Endothelial cell of umbilical vein (primary cell): Measurements from ENCODE around the gene SEC63. TPM values are rescaled to one million over a fixed set of nuclear protein-coding genes. Genes with fewer than 3 reads are reported as not detected.
"Not testable (repeated sequence)": the region's sequence is repeated elsewhere in the genome, so short reads cannot be mapped to it uniquely, and the experiment has no call there.

Experiments
- BruUV-seq: library from RNA; stranded (reverse); fragments of 400-500 nt; replicated peaks from 2 replicates; lab custom pipeline; 2021; lab: Mats Ljungman, UMichigan
- CTCF ChIA-PET: fragments of 300-600, 350-600 bp; sonication (Branson Sonifier 250); formaldehyde crosslinking; loops from one replicate; lab custom pipeline; 2021; ENCODE audit warnings: antibody characterized with exemption, inconsistent platforms; lab: Charles Lee
- POLR2A ChIA-PET: fragments of 300-600, 350-600 bp; sonication (Branson Sonifier 250); formaldehyde crosslinking; loops from one replicate; lab custom pipeline; 2021; ENCODE audit warnings: antibody characterized with exemption, inconsistent platforms; lab: Charles Lee
- DNase-seq: peaks from one replicate; pipeline ENCODE4 v3.0.0-alpha.2; 2011; ENCODE audit warnings: low read depth, low spot score
- FAIRE-seq: peaks from 2 replicates; lab custom pipeline; 2011; peaks lifted over from hg19 to GRCh38; lab: Jason Lieb, UNC
- H2AFZ ChIP-seq: 2 replicates; pipeline ENCODE4 v1.6.0; 2012; ENCODE audit warnings: low read depth, low read length, control low read depth, inconsistent platforms
- H3K27ac ChIP-seq: 2 replicates; pipeline ENCODE4 v1.5.1; 2011; ENCODE audit warnings: low read depth, mild to moderate bottlenecking, control low read depth, low read length, moderate library complexity; ENCODE audit not compliant: insufficient read depth
- H3K27me3 ChIP-seq, 2 experiments: 2 replicates each; pipeline versions ENCODE4 v1.6.0 to v1.6.1; 2011; ENCODE audit warnings: low read length in 2 of 2, mixed read lengths in 1 of 2; ENCODE audit not compliant: control insufficient read depth in 2 of 2, insufficient read depth in 2 of 2
- H3K36me3 ChIP-seq, 2 experiments: 2 replicates in 1 of 2; 3 replicates in 1 of 2; pipeline ENCODE4 v1.5.1; 2011; ENCODE audit warnings: low read length in 2 of 2, mild to moderate bottlenecking in 1 of 2, moderate library complexity in 1 of 2; ENCODE audit not compliant: control insufficient read depth in 2 of 2, insufficient read depth in 2 of 2; ENCODE audit errors: extremely low read depth in 1 of 2
- H3K4me1 ChIP-seq: 3 replicates; pipeline ENCODE4 v1.5.1; 2011; ENCODE audit warnings: mild to moderate bottlenecking, low read length; ENCODE audit not compliant: control insufficient read depth, insufficient read depth; ENCODE audit errors: extremely low read depth
- H3K4me2 ChIP-seq: 2 replicates; pipeline ENCODE4 v1.6.1; 2011; ENCODE audit warnings: low read length, control low read depth, mixed read lengths; ENCODE audit not compliant: insufficient read depth
- H3K4me3 ChIP-seq, 3 experiments: fragments of 200-600 bp in 1 of 3; sonication (generic), shearing (Covaris generic) in 1 of 3; replicated peaks in 1 of 3; 2 replicates each; pipeline ENCODE4 v1.5.1; 2011 to 2016; ENCODE audit warnings: control low read depth in 3 of 3, low read length in 3 of 3, mild to moderate bottlenecking in 2 of 3, inconsistent platforms in 1 of 3, low read depth in 1 of 3, moderate library complexity in 1 of 3; ENCODE audit not compliant: insufficient read depth in 1 of 3
- H3K79me2 ChIP-seq: 2 replicates; pipeline ENCODE4 v1.6.0; 2012; ENCODE audit warnings: low read length, inconsistent platforms; ENCODE audit not compliant: control insufficient read depth, insufficient read depth
- H3K9ac ChIP-seq: replicated peaks from 2 replicates; pipeline ENCODE3; 2011; ENCODE audit warnings: low read length, control low read depth; ENCODE audit not compliant: insufficient read depth; ENCODE audit errors: extremely low read depth
- H3K9me1 ChIP-seq: replicated peaks from 3 replicates; pipeline ENCODE4 v1.6.0; 2011; ENCODE audit warnings: mild to moderate bottlenecking, low read length; ENCODE audit not compliant: control insufficient read depth, insufficient read depth; ENCODE audit errors: extremely low read depth
- H3K9me3 ChIP-seq: replicated peaks from 2 replicates; pipeline ENCODE4 v1.5.1; 2012; ENCODE audit warnings: low read length, inconsistent platforms; ENCODE audit not compliant: control insufficient read depth, insufficient read depth
- H4K20me1 ChIP-seq: replicated peaks from 2 replicates; pipeline ENCODE3; 2011; ENCODE audit warnings: mild to moderate bottlenecking, low read length; ENCODE audit not compliant: control insufficient read depth, insufficient read depth; ENCODE audit errors: extremely low read depth
- CTCF ChIP-seq, 2 donors: IDR thresholded peaks; 1 replicate in 1 of 2; 2 replicates in 1 of 2; pipeline ENCODE4 v1.5.1; 2011; ENCODE audit warnings: low read length in 2 of 2, mild to moderate bottlenecking in 2 of 2, moderate library complexity in 2 of 2, control low read depth in 1 of 2, inconsistent platforms in 1 of 2, low read depth in 1 of 2; ENCODE audit not compliant: insufficient read depth in 1 of 2; ENCODE audit errors: extremely low read depth in 1 of 2
- EZH2 ChIP-seq: IDR thresholded peaks from 2 replicates; pipeline ENCODE4 v1.6.1; 2012; ENCODE audit warnings: borderline replicate concordance, low read depth, mild to moderate bottlenecking, moderate library complexity, low read length, inconsistent platforms; ENCODE audit not compliant: severe bottlenecking
- FOS ChIP-seq: IDR thresholded peaks from 2 replicates; pipeline ENCODE4 v1.6.1; 2011; ENCODE audit warnings: mild to moderate bottlenecking, low read length, moderate library complexity, borderline replicate concordance; ENCODE audit not compliant: insufficient read depth
- GATA2 ChIP-seq: IDR thresholded peaks from 2 replicates; pipeline ENCODE4 v1.7.0; 2011; ENCODE audit warnings: low read depth, mild to moderate bottlenecking, moderate library complexity, mixed read lengths, low read length; ENCODE audit not compliant: insufficient read length, insufficient read depth
- JUN ChIP-seq: IDR thresholded peaks from 2 replicates; pipeline ENCODE4 v1.6.1; 2011; ENCODE audit warnings: borderline replicate concordance, low read depth; ENCODE audit not compliant: insufficient read length, insufficient read depth
- MAX ChIP-seq: IDR thresholded peaks from 2 replicates; pipeline ENCODE4 v1.6.1; 2011; ENCODE audit not compliant: insufficient read depth, insufficient read length
- MYC ChIP-seq: IDR thresholded peaks from one replicate; pipeline ENCODE4 v1.6.1; 2011; ENCODE audit warnings: mild to moderate bottlenecking, low read depth, low read length
- POLR2A ChIP-seq: IDR thresholded peaks from 2 replicates; pipeline ENCODE4 v1.6.1; 2012; ENCODE audit warnings: low read depth, mild to moderate bottlenecking, control low read depth, low read length
- POLR2AphosphoS5 ChIP-seq: IDR thresholded peaks from 2 replicates; pipeline ENCODE4 v1.6.1; 2012; ENCODE audit warnings: low read depth, mild to moderate bottlenecking, control low read depth, low read length, moderate library complexity; ENCODE audit not compliant: insufficient read depth
- dilution Hi-C: fragments of 300-500 bp; cut with MboI; formaldehyde crosslinking; loops from one replicate; pipeline ENCODE4 v1.15.0; 2019; ENCODE audit warnings: low sequenced_read_pairs; ENCODE audit not compliant: extremely low pct_ligation_motif_present
- intact Hi-C: fragments of 100-400 bp; cut with micrococcal nuclease; formaldehyde crosslinking; loops from one replicate; pipeline ENCODE4 v1.10.0; 2022
- polyA plus RNA-seq, 4 experiments: library from polyadenylated mRNA; depleted of rRNA in 3 of 4; stranded (reverse) in 3 of 4; unstranded in 1 of 4; fragments of >200 nt; gene quantifications; 2 replicates each; pipeline versions ENCODE4 v1.2.1 to v1.2.3, GENCODE V29; 2011 to 2012; ENCODE audit warnings: missing spikeins in 1 of 4
- total RNA-seq: library from RNA; stranded (reverse); gene quantifications from 2 replicates; pipeline ENCODE4 v1.2.3, GENCODE V29; 2021

The SEC63 gene
- total and polyA plus RNA-seq, 2 donors (not counting 3 experiments of a cell fraction or from before 2014, with no cell fraction given), result 14.8 to 132 TPM

DNA sequence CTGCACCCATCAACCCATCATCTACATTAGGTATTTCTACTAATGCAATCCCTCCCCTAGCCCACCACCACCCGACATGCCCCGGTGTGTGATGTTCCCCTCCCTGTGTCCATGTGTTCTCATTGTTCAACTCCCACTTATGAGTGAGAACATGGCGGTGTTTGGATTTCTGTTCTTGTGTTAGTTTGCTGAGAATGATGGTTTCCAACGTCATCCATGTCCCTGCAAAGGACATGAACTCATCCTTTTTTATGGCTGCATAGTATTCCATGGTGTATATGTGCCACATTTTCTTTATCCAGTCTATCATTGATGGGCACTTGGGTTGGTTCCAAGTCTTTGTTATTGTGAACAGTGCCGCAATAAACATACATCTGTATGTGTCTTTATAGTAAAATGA lies 72.1 kb downstream of the SEC63 start:
- H3K4me1 ChIP-seq, H3K27me3 ChIP-seq, H2AFZ ChIP-seq, H3K79me2 ChIP-seq, H3K9ac ChIP-seq, H3K27ac ChIP-seq, H3K9me1 ChIP-seq, H3K36me3 ChIP-seq, DNase-seq, H3K4me3 ChIP-seq, CTCF ChIA-PET, H4K20me1 ChIP-seq, FAIRE-seq, H3K9me3 ChIP-seq, dilution Hi-C loops, H3K4me2 ChIP-seq, BruUV-seq, intact Hi-C loops, POLR2A ChIA-PET: not testable (repeated sequence)

DNA sequence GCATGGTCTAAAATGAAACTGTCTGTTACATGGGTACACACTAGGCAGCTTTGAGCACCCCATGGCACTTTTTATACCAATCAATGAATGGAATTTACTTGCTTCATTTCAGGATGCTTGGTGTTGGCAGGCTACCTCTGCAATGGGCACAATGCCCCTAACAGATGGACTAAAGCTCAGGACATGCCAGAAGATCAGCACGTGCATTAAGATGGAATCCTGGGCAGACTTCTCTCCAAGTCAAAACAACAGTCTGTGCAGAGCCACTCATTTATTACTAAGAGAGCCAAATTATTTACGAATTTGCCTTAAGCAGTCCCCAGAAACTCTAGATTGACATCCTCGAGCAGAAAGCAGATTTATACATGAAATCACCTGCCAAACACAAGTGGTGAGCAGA lies 78.1 kb downstream of the SEC63 start:
- no peaks in the 10 kb centered on the region for H3K9me1 ChIP-seq
- H3K4me2 ChIP-seq, result no peak overlapping the region
- intact Hi-C loops (no loop called here), dilution Hi-C loops (no loop called here)
- no peak for TF ChIP-seq POLR2AphosphoS5
- TF ChIP-seq FOS, result no peak
- TF ChIP-seq GATA2, result no peak
- TF ChIP-seq MAX, result no peak
- no peak for TF ChIP-seq EZH2
- no peak for TF ChIP-seq MYC
- no peak for TF ChIP-seq JUN
- no peak for TF ChIP-seq CTCF (IDR thresholded peaks at IDR 0.05; ENCODE audit: extremely low read depth in 1 of 2, insufficient read depth in 1 of 2, low read depth in 1 of 2, low read length in 2 of 2)
- TF ChIP-seq POLR2A, result no peak
- no peak overlapping the region for H3K4me3 ChIP-seq
- H3K9ac ChIP-seq, result no peak overlapping the region
- CTCF ChIA-PET, result no interaction called here
- no peak overlapping the region for H3K27ac ChIP-seq
- DNase-seq, result no peak
- H4K20me1 ChIP-seq, result no peaks in the 10 kb centered on the region
- no peaks in the 10 kb centered on the region for H3K79me2 ChIP-seq
- no peak overlapping the region for H2AFZ ChIP-seq
- H3K27me3 ChIP-seq, result no peaks in the 10 kb centered on the region
- H3K36me3 ChIP-seq, result peaks cover 10 to 18% of the 10 kb centered on the region in 2 experiments
- FAIRE-seq, result no peak
- POLR2A ChIA-PET, result interaction anchor here (0.7 kb wide), 1 partner anchor 119 kb away, joined by 3 read pairs; no protein-coding TSS in a partner anchor
- H3K4me1 ChIP-seq, result no peaks in the 10 kb centered on the region
- no peaks in the 10 kb centered on the region for H3K9me3 ChIP-seq
- BruUV-seq, result no TSS peak
